Neutrophil (primary cell): Measurements from ENCODE around the gene TMEM120A.

ENCODE experiments used
- H3K27ac ChIP-seq: fragments of 200-600 bp; sonication (generic); 2 replicates; pipeline ENCODE4 v1.5.1; 2016; ENCODE audit warnings: mild to moderate bottlenecking, moderate library complexity
- H3K27me3 ChIP-seq: fragments of 200-600 bp; sonication (generic); 2 replicates; pipeline ENCODE4 v1.6.0; 2016; ENCODE audit warnings: mild to moderate bottlenecking
- H3K36me3 ChIP-seq: fragments of 200-600 bp; sonication (generic); 2 replicates; pipeline ENCODE4 v1.5.1; 2017
- H3K4me1 ChIP-seq, 2 experiments: fragments of 200-600 bp in 1 of 2; sonication (generic) in 1 of 2; 1 replicate in 1 of 2; 2 replicates in 1 of 2; pipeline versions ENCODE4 v1.5.1 to v1.6.1; 2013 to 2016; ENCODE audit warnings: low read depth in 1 of 2, low read length in 1 of 2, mild to moderate bottlenecking in 1 of 2, moderate library complexity in 1 of 2; ENCODE audit not compliant: control insufficient read depth in 1 of 2, insufficient read depth in 1 of 2
- H3K4me3 ChIP-seq, 2 experiments: fragments of 200-600 bp in 1 of 2; sonication (generic) in 1 of 2; 1 replicate in 1 of 2; 2 replicates in 1 of 2; pipeline ENCODE4 v1.5.1; 2013 to 2016; ENCODE audit warnings: low read depth in 1 of 2, low read length in 1 of 2, mild to moderate bottlenecking in 1 of 2, moderate library complexity in 1 of 2
- H3K9me3 ChIP-seq: fragments of 200-600 bp; sonication (generic); 2 replicates; pipeline ENCODE4 v1.5.1; 2016
- CTCF ChIP-seq: fragments of 200-600 bp; sonication (generic); IDR thresholded peaks from 2 replicates; pipeline ENCODE4 v1.5.1; 2016; ENCODE audit warnings: antibody characterized with exemption

TMEM120A gene

GRCh38 chr7:75988568-75989499 lies 5.6 kb downstream of the TMEM120A start:
- Histone ChIP-seq H3K36me3 (peaks cover 75% of the 10 kb centered on the region), H3K27me3 (no peaks in the 10 kb centered on the region), H3K27ac (no peak overlapping the region), H3K9me3 (no peaks in the 10 kb centered on the region), H3K4me3 (no peak overlapping the region), H3K4me1 (peaks cover 9% of the 10 kb centered on the region in 2 experiments)
- no peak for TF ChIP-seq CTCF

- Histone ChIP-seq H3K27me3 (no peaks in the 10 kb centered on the region), H3K36me3 (peaks cover 83% of the 10 kb centered on the region), H3K4me1 (peaks cover under 1 to 1% of the 10 kb centered on the region in 2 experiments), H3K4me3 (no peak overlapping the region), H3K27ac (no peak overlapping the region), H3K9me3 (no peaks in the 10 kb centered on the region)
- TF ChIP-seq CTCF = no peak
These were observed 6.4 kb downstream of the TMEM120A start for GRCh38 chr7:75987805-75988567.

- peaks cover 87% of the 10 kb centered on the region for H3K36me3 ChIP-seq
- no peak overlapping the region for H3K27ac ChIP-seq
- H3K9me3 ChIP-seq = no peaks in the 10 kb centered on the region
- no peaks in the 10 kb centered on the region for H3K4me1 ChIP-seq
- H3K4me3 ChIP-seq = no peak overlapping the region
- no peak for TF ChIP-seq CTCF
- H3K27me3 ChIP-seq = no peaks in the 10 kb centered on the region
These were observed 7.2 kb downstream of the TMEM120A start for GRCh38 chr7:75987026-75987804.

- no peak overlapping the region for H3K27ac ChIP-seq
- no peaks in the 10 kb centered on the region for H3K4me1 ChIP-seq
- no peaks in the 10 kb centered on the region for H3K27me3 ChIP-seq
- TF ChIP-seq CTCF = no peak
- H3K9me3 ChIP-seq = no peaks in the 10 kb centered on the region
- H3K4me3 ChIP-seq = no peak overlapping the region
- H3K36me3 ChIP-seq = peaks cover 88% of the 10 kb centered on the region
These were observed 8.1 kb downstream of the TMEM120A start for GRCh38 chr7:75986147-75986781.
